Stimulated activated CD4-positive, alpha-beta T cell treated with anti-CD3 and anti-CD28 coated beads, Interleukin-4, amount 100 ng/mL, for 24 hours (primary cell): ENCODE measurements around the gene UNC5A.

ENCODE experiments used
- DNase-seq: peaks from one replicate; pipeline ENCODE4 v3.0.0-alpha.2; 2020

The UNC5A gene

GRCh38 chr5:176781638-176782570 lies 28.5 kb upstream of the UNC5A start:
- DNase-seq: no peak

GRCh38 chr5:176784218-176785165 lies 25.9 kb upstream of the UNC5A start:
- no peak for DNase-seq

- DNase-seq: no peak
Observed at GRCh38 chr5:176785184-176786145, 24.9 kb upstream of the UNC5A start.

GRCh38 chr5:176787676-176788075 lies 22.7 kb upstream of the UNC5A start:
- no peak for DNase-seq

GRCh38 chr5:176788091-176788490 lies 22.3 kb upstream of the UNC5A start:
- DNase-seq: no peak

GRCh38 chr5:176788941-176789872 lies 21.2 kb upstream of the UNC5A start:
- no peak for DNase-seq

- DNase-seq: no peak
Observed at GRCh38 chr5:176789873-176790615, 20.3 kb upstream of the UNC5A start.

- no peak for DNase-seq
Observed at GRCh38 chr5:176790941-176791340, 19.4 kb upstream of the UNC5A start.

GRCh38 chr5:176792655-176793342 lies 17.6 kb upstream of the UNC5A start:
- DNase-seq: no peak

GRCh38 chr5:176793343-176793699 lies 17.0 kb upstream of the UNC5A start:
- DNase-seq: no peak

- DNase-seq: no peak
Observed at GRCh38 chr5:176793736-176794135, 16.6 kb upstream of the UNC5A start.

GRCh38 chr5:176794509-176794908 lies 15.8 kb upstream of the UNC5A start:
- no peak for DNase-seq

- DNase-seq: no peak
Observed at GRCh38 chr5:176796411-176796810, 13.9 kb upstream of the UNC5A start.

- DNase-seq: no peak
Observed at GRCh38 chr5:176796970-176797369, 13.4 kb upstream of the UNC5A start.

GRCh38 chr5:176797456-176798050 lies 12.8 kb upstream of the UNC5A start:
- no peak for DNase-seq

- no peak for DNase-seq
Observed at GRCh38 chr5:176798086-176798876, 12.1 kb upstream of the UNC5A start.

GRCh38 chr5:176798949-176799348 lies 11.4 kb upstream of the UNC5A start:
- no peak for DNase-seq

GRCh38 chr5:176799488-176799887 lies 10.9 kb upstream of the UNC5A start:
- no peak for DNase-seq

- DNase-seq: no peak
Observed at GRCh38 chr5:176800024-176800423, 10.3 kb upstream of the UNC5A start.
